AG20443 (cell line): ENCODE results near the gene UAP1L1.

ENCODE experiments used
- DNase-seq: peaks from one replicate; pipeline ENCODE4 v3.0.0; 2012; ENCODE audit warnings: low spot score, mixed read lengths

The UAP1L1 gene

DNA sequence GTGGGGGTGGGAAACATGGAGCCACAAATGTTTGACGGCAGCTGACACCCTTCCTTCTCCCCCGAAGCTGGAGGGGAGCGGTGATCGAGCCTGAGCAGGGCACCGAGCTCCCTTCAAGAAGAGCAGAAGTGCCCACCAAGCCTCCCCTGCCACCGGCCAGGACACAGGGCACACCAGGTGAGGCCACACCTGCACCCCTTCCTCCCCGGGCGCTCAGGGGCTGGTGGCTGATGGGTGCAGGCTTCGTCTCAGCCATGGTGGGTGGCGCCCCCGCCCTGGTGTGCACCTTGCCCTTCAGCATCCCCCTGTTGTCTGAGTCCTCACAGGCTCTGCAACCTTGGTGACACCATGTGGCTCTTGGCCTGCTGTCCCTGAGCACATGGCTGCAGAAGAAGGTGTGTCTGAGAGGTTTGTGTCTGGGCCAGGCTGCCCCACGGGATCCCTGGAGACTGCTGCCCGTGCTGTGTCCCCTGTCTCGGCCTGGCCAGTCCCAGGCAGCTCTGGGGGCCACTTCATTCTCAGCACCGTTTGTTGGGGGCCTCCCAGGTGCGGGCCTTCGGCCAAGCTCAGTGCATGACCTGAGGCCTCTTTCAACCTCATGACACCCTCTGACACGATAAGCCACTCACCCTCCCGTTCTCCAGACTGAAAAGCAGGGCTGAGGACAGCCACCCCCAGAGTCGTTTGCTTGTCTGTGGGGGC is 20.6 kb downstream of the UAP1L1 start:
- DNase-seq, result no peak

DNA sequence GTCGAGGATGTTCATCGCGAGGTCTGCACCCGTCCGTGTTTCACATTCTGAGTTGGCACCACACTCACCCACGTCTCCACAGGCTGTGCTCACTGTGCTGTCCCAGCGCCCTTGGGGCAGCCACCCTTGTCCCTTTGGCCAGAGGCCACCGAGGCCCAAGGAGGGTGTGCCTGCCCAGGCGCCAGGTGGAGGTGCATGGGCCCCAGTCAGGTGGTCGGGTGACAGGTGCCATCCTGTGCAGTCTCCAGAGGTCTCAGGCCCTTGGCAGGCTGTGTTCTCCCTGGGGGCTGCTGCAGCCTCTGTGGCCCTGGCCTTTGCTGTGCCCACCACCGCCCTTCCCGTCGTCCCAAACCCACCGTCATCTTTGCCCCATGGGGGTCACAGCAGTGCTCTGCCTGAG is 21.9 kb downstream of the UAP1L1 start:
- no peak for DNase-seq

GRCh38 chr9:137103206-137103999 is 26.1 kb downstream of the UAP1L1 start:
- DNase-seq, result no peak

DNA sequence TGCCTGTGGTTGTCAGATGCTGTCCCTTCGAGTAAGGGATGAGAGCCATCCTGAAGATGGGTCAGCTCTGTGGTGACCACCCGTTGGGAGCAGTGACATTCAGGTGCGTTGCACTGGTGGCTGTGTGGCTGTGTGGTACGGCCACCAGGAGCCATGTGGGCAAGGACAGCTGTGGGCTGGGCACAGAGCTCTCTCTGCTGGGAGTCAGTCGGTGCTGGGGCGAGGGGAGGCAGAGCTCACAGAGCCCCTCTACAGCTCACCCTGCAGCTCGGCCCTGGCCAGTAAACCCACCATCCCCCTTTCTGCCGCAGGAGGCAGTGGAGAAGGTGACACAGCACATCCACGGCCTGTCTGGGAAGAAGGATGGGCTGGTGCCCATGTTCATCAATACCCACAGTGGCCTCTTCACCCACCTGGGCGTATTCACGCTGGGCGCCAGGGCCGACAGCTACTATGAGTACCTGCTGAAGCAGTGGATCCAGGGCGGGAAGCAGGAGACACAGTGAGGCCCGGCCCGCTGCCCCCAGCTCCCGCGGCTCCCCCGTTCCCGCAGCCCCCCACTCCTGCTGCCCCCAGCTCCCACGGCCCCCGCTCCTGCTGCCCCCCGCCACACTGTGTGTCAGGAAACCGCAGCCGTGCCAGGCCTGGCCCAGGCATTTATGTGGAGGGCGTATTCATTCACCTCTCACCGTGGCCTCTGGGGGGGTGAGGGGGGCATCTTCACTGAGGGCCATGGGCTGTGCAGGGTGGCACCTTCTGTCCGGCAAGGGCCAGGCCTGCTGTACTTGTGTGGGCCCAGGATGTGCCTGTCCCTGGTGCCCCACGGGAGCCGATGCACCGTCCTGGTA is 28.7 kb downstream of the UAP1L1 start:
- no peak for DNase-seq

- DNase-seq, result no peak
Measured at GRCh38 chr9:137106662-137107250, 29.4 kb downstream of the UAP1L1 start.

DNA sequence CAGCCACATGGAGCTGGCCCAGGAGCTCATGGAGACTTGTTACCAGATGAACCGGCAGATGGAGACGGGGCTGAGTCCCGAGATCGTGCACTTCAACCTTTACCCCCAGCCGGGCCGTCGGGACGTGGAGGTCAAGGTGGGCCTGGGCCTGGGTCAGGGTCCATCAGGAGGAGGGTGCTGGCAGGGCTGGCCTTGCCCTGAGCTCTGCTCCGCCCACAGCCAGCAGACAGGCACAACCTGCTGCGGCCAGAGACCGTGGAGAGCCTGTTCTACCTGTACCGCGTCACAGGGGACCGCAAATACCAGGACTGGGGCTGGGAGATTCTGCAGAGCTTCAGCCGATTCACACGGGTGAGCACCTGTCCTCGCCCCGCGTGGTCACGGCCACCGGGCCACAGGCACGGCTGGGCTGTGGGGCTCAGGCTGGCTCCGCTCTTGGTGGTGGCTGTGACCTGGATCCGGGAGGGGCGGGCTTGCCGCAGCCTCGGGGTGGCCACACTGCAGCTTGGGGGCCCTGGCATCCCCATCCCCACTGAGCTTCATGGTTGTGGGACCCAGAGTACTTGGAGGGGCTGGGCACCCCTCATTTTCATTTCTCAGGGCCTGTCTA is 30.1 kb downstream of the UAP1L1 start:
- DNase-seq, result no peak

GRCh38 chr9:137107982-137108381 is 30.7 kb downstream of the UAP1L1 start:
- DNase-seq, result no peak

GRCh38 chr9:137108608-137109249 is 31.4 kb downstream of the UAP1L1 start:
- no peak for DNase-seq

GRCh38 chr9:137109250-137110146 is 32.2 kb downstream of the UAP1L1 start:
- DNase-seq, result no peak

- DNase-seq, result no peak
Measured at GRCh38 chr9:137110147-137110910, 33.0 kb downstream of the UAP1L1 start.

DNA sequence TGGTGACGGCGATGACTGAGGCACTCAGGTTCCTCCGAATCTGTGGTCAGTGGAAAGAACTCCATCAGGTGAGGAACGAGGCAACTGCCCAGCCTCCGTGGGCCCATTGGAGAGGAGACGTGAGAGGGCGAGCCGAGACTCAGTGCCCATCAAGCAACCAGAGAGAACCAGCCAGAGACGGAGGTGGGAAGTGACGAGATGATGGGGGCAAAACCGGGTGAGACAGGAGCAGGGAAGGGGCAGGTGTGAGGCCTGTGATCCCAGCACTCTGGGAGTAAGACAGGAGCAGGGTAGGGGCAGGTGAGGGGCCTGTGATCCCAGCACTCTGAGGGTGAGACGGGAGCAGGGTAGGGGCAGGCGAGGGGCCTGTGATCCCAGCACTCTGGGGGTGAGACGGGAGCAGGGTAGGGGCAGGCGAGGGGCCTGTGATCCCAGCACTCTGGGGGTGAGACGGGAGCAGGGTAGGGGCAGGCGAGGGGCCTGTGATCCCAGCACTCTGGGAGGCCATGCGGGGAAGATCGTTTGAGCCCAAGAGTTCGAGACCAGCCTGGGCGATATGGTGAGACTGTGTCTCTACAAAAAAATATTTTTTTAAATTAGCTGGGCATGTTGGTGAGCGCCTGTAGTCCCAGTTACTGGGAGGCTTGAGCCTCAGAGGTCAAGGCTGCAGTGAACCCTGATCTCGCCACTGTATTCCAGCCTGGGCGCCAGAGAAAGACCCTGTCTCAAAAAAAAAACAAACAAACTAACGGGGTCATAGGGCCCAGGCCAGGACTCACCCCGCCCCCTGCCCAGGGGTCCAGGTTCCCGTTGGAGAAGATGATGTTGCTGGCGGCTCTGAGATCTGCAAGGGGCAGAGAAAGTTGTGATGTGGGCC is 33.8 kb downstream of the UAP1L1 start:
- DNase-seq, result no peak

DNA sequence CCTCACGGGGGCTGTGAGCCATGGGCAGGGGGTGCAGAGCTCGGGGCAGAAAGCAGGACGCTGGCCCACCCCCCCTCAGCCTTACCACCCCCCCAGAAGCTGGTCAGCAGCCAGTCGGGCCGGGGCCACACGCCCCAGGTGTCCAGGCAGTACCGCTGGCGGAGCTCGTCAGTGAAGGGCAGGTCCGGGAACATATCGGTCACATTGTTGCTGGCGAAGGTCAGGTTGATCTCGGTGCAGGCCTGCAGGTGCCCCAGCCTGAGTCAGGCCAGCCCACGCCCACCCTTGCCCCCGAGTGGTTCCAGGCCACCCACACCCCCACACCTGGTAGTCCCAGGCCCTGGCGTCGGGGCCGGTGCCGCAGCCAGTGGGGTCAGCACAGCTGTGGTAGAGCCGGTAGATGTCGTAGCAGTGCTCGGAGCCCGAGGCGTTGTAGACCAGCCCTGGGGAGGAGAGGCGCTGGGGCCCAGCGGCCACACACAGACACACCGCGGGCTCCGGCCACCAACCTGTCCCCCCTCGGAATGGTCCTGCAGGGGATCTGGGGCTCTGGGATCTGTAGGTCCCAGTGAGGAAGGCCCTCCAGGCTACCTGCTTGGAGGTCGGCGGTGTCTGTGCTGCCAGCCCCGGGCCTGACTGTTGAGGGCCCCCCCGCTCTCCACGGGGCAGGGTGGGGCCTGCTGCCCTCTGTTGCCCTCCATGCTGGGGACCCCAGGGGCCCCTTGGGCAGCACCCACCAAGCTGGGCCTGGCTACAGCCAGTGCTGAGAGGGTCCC is 34.7 kb downstream of the UAP1L1 start:
- no peak for DNase-seq

- DNase-seq, result no peak
Measured at GRCh38 chr9:137112564-137113384, 35.5 kb downstream of the UAP1L1 start.

GRCh38 chr9:137113385-137114159 is 36.3 kb downstream of the UAP1L1 start:
- DNase-seq, result peak; percentile 71

GRCh38 chr9:137114220-137114612 is 36.9 kb downstream of the UAP1L1 start:
- DNase-seq, result peak; percentile 55
